Activated naive CD8-positive, alpha-beta T cell treated with anti-CD3 and anti-CD28 coated beads, Interleukin-2, amount 50 U/mL, for 24 hours (primary cell): Measurements from ENCODE around the gene LRCH3.
A peak's percentile ranks its signal among the peaks of the same experiment; 100 is the strongest.

Source experiments
- ATAC-seq: fragments of 150-1000 bp; cut with Tn5 transposase; one replicate; pipeline ENCODE4 v1.10.0; 2021
- DNase-seq: peaks from one replicate; pipeline ENCODE4 v3.0.0; 2021
- H3K27ac Mint-ChIP-seq: one replicate; pipeline ENCODE4 v1.8.0; 2021; ENCODE audit warnings: mild to moderate bottlenecking, mixed read lengths
- H3K27me3 Mint-ChIP-seq: one replicate; pipeline ENCODE4 v1.8.0; 2021; ENCODE audit warnings: mixed read lengths
- H3K36me3 Mint-ChIP-seq: one replicate; pipeline ENCODE4 v1.8.0; 2021; ENCODE audit warnings: low read depth, mixed read lengths
- H3K4me1 Mint-ChIP-seq: one replicate; pipeline ENCODE4 v1.8.0; 2021; ENCODE audit warnings: mixed read lengths
- H3K4me3 Mint-ChIP-seq: one replicate; pipeline ENCODE4 v1.8.0; 2021; ENCODE audit warnings: mild to moderate bottlenecking, moderate library complexity, mixed read lengths
- H3K9me3 Mint-ChIP-seq: one replicate; pipeline ENCODE4 v1.8.0; 2021; ENCODE audit warnings: mixed read lengths

LRCH3 gene

DNA sequence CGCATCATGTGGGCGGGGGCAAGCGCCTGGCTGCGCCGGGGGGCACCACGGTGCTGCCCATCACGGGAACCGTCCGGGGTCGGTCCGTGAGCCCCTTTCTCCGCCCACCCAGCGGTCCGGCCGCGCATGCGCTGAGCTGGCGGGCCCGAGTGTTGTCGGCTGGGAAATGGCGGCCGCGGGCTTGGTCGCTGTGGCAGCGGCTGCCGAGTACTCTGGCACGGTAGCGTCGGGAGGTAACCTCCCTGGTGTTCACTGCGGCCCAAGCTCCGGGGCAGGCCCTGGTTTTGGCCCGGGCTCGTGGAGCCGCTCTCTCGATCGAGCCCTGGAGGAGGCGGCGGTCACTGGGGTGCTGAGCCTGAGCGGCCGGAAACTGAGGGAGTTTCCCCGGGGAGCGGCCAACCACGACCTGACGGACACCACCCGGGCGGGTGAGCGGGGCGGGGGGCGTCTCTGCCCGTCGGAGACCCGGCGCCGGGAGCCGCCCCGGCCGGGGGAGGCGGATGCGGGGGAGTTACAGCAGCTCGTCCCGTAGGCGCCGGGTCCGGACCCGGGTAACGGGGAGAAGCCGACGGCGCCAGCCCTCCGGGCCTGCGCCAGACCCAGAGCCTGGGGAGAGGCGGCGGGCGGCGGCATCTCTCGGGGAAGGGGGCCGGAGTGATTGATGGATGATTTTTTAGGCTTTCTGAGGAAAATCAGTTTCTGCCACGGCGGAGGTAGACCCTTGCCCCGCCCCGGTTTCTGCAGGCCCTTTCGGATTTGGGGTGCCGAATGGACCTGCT lies at the start of gene LRCH3:
TSS of gene LRCH3 (plus strand) at position 142 of the 779 bp plus-strand sequence. CDS start at position 167, 25 bp downstream.
- H3K4me3 Mint-ChIP-seq, result peak within 1 kb of the TSS; percentile 99
- DNase-seq (peak; percentile 91), ATAC-seq (peak; percentile 64)
- peaks cover 50% of the 10 kb centered on the region for H3K4me1 Mint-ChIP-seq
- H3K27me3 Mint-ChIP-seq, result no peaks in the 10 kb centered on the region
- H3K9me3 Mint-ChIP-seq, result no peaks in the 10 kb centered on the region
- H3K27ac Mint-ChIP-seq, result peak within 1 kb of the TSS; percentile 97
- H3K36me3 Mint-ChIP-seq, result peaks cover 2% of the 10 kb centered on the region

- H3K36me3 Mint-ChIP-seq, result no peaks in the 10 kb centered on the region
- H3K27me3 Mint-ChIP-seq, result no peaks in the 10 kb centered on the region
- H3K4me1 Mint-ChIP-seq, result peaks cover 7% of the 10 kb centered on the region
- no peak overlapping the region for H3K4me3 Mint-ChIP-seq
- ATAC-seq, result no peak
- no peak for DNase-seq
- H3K27ac Mint-ChIP-seq, result no peak overlapping the region
- H3K9me3 Mint-ChIP-seq, result no peaks in the 10 kb centered on the region
Measured at GRCh38 chr3:197742787-197743186, 48.3 kb upstream of the LRCH3 start.

GRCh38 chr3:197746209-197746608 lies 44.8 kb upstream of the LRCH3 start:
- Mint-ChIP-seq H3K4me1 (peaks cover 17% of the 10 kb centered on the region), H3K9me3 (no peaks in the 10 kb centered on the region), H3K27ac (no peak overlapping the region), H3K27me3 (no peaks in the 10 kb centered on the region), H3K4me3 (no peak overlapping the region), H3K36me3 (no peaks in the 10 kb centered on the region)
- DNase-seq (no peak), ATAC-seq (no peak)

DNA sequence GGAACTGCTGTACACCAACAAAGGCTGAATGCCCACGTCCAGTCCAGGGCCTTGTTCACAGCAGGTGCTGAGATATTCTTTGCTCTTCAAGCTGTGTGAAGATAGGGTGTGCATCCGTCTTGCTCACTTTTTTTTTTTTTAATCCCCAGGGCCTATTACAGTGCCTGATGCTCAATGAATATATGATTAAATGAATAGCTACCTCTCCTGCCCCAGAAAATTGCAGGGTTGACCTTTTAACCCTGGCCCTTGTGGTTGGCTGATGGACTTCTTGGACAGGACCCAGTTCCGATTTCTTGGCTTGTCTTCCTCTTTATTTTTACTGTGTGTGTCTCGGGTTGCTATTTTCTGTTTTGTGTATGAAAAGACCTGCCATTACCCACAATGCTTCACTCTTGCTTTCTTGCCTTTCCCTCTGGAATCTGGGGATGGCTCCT lies 44.2 kb upstream of the LRCH3 start:
- Mint-ChIP-seq H3K4me3 (no peak overlapping the region), H3K4me1 (peaks cover 22% of the 10 kb centered on the region), H3K27me3 (no peaks in the 10 kb centered on the region), H3K36me3 (no peaks in the 10 kb centered on the region), H3K27ac (no peak overlapping the region), H3K9me3 (no peaks in the 10 kb centered on the region)
- DNase-seq, result no peak
- no peak for ATAC-seq

DNA sequence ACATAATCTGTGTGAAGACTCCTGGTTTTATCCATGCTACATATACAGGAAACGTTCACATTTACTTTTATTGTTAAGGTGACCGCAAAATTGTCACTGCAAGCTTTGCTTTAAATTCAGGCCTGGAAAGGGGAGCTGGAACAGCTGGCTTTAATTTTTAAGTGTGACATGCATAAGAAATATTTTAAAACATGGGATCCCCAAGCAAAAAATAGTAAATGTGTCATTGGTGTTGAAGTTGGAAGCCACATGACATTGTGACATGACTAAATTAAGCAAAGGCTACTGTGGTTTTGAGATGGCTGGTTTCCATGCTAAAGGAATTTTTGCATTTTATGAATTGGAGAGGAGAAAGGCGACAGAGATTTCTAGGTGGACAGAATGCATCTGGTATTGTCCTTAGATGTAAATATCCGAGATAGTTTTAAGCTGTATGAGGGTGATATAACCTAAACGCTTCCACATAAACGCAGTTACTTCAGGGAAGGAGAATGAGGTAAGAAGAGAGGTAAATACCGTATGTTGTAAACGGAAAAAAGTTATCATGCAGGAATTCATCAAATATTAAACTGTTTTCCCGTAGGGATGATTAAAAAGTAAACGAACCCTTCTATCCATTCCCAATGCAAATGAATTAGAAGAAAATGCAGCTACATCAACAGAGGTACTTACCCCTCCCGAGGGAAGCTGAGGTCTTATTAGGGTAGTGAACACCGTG lies 42.3 kb upstream of the LRCH3 start:
- Mint-ChIP-seq H3K4me3 (peak overlapping the region; percentile 86), H3K27me3 (no peaks in the 10 kb centered on the region), H3K36me3 (no peaks in the 10 kb centered on the region), H3K9me3 (no peaks in the 10 kb centered on the region), H3K27ac (peak overlapping the region; percentile 87), H3K4me1 (peaks cover 35% of the 10 kb centered on the region)
- ATAC-seq (no peak), DNase-seq (no peak)

- Mint-ChIP-seq H3K27ac (peak overlapping the region; percentile 87), H3K4me1 (peaks cover 39% of the 10 kb centered on the region), H3K9me3 (no peaks in the 10 kb centered on the region), H3K27me3 (no peaks in the 10 kb centered on the region), H3K4me3 (peak overlapping the region; percentile 86), H3K36me3 (no peaks in the 10 kb centered on the region)
- ATAC-seq (peak; percentile 56), DNase-seq (peak; percentile 54)
Measured at GRCh38 chr3:197749315-197749600, 41.8 kb upstream of the LRCH3 start.

DNA sequence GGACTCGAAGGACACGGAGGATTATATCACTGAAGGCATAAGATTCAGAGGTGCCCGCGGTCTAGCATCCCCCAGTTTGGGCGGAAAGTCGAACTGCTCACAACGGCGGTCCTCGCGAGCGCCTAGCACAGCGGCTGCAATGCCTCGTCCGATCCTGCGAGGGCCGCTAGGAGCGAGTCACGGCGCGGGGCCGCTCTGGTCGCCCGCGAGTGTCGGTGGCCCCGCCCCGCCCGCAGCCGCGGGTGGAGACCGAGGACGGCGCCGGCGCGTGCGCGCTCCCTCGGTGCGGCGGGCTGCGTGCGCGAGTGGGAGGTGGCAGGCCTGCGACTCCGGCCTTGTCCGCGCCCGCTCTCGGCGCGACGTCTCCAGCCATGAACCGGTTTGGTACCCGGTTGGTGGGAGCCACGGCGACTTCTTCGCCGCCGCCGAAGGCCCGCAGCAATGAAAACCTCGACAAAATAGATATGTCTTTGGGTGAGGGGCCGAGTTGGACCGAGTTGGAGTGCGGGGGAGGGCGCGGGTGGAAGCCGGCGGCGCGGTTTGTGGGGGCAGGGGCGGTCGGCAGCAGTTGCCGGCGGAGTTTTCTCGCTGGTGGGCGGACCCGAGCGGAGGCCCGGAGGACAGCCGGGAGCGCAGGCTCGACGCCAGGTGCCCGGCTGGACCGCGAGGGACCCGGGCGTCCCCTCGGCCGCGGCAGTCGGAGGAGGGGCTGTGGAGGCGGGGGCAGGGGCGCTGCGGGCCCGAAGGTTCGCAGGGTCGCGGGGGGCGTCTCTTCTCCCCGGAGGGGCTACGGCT lies 41.3 kb upstream of the LRCH3 start, which contains the start of gene FYTTD1:
TSS of gene FYTTD1 (plus strand) at position 283 of the 795 bp plus-strand sequence. CDS start at position 372, 89 bp downstream.
- peaks cover 42% of the 10 kb centered on the region for H3K4me1 Mint-ChIP-seq

GRCh38 chr3:197750396-197750831 lies 40.6 kb upstream of the LRCH3 start:
- Mint-ChIP-seq H3K27me3 (no peaks in the 10 kb centered on the region), H3K9me3 (no peaks in the 10 kb centered on the region), H3K36me3 (no peaks in the 10 kb centered on the region), H3K4me1 (peaks cover 45% of the 10 kb centered on the region), H3K4me3 (peak overlapping the region; percentile 95), H3K27ac (peak overlapping the region; percentile 78)
- ATAC-seq (peak; percentile 55), DNase-seq (peak; percentile 60)

More for the DNA sequence above, 41.3 kb upstream of the LRCH3 start, which contains the start of gene FYTTD1:
- DNase-seq (peak; percentile 85), ATAC-seq (peak; percentile 83)
- no peaks in the 10 kb centered on the region for H3K36me3 Mint-ChIP-seq
- peak within 1 kb of the TSS; percentile 95 for H3K4me3 Mint-ChIP-seq
- H3K27ac Mint-ChIP-seq, result peak within 1 kb of the TSS; percentile 87
- no peaks in the 10 kb centered on the region for H3K9me3 Mint-ChIP-seq
- no peaks in the 10 kb centered on the region for H3K27me3 Mint-ChIP-seq

GRCh38 chr3:197750858-197751737 lies 40.0 kb upstream of the LRCH3 start:
- H3K4me1 Mint-ChIP-seq, result peaks cover 48% of the 10 kb centered on the region
- peak overlapping the region; percentile 78 for H3K27ac Mint-ChIP-seq
- ATAC-seq (no peak), DNase-seq (peak; percentile 49)
- H3K9me3 Mint-ChIP-seq, result no peaks in the 10 kb centered on the region
- no peaks in the 10 kb centered on the region for H3K27me3 Mint-ChIP-seq
- peak overlapping the region; percentile 95 for H3K4me3 Mint-ChIP-seq
- H3K36me3 Mint-ChIP-seq, result peaks cover under 1% of the 10 kb centered on the region

GRCh38 chr3:197752107-197752506 lies 38.9 kb upstream of the LRCH3 start:
- H3K9me3 Mint-ChIP-seq, result no peaks in the 10 kb centered on the region
- peak overlapping the region; percentile 77 for H3K4me3 Mint-ChIP-seq
- DNase-seq (no peak), ATAC-seq (peak; percentile 44)
- no peak overlapping the region for H3K27ac Mint-ChIP-seq
- H3K27me3 Mint-ChIP-seq, result no peaks in the 10 kb centered on the region
- H3K36me3 Mint-ChIP-seq, result peaks cover 4% of the 10 kb centered on the region
- H3K4me1 Mint-ChIP-seq, result peaks cover 51% of the 10 kb centered on the region

GRCh38 chr3:197753263-197753662 lies 37.8 kb upstream of the LRCH3 start:
- peaks cover 4% of the 10 kb centered on the region for H3K36me3 Mint-ChIP-seq

DNA sequence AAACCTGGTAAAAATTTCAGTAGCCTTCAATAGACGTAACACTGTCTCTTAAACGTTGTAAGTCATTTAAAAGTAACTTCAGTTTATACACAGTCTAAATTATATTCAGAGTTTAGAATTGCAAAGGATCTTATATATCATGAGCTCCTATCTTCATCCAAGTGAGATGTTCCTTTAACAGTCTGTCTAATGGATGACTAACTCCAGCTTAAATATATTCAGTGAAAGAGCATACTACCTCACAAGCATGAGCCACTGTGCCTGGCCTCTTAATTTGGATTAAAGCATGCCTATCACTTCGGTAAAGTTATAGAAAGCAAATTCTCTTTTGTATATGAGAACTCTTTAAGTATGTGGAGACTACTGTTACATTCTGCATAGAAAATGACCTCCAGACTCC lies 34.4 kb upstream of the LRCH3 start:
- DNase-seq (no peak), ATAC-seq (no peak)
- Mint-ChIP-seq H3K4me1 (peaks cover 30% of the 10 kb centered on the region), H3K27ac (no peak overlapping the region), H3K9me3 (no peaks in the 10 kb centered on the region), H3K36me3 (peaks cover 4% of the 10 kb centered on the region), H3K4me3 (no peak overlapping the region), H3K27me3 (no peaks in the 10 kb centered on the region)

More at GRCh38 chr3:197753263-197753662, 37.8 kb upstream of the LRCH3 start:
- Mint-ChIP-seq H3K4me3 (no peak overlapping the region), H3K27ac (no peak overlapping the region), H3K9me3 (no peaks in the 10 kb centered on the region), H3K27me3 (no peaks in the 10 kb centered on the region), H3K4me1 (peaks cover 51% of the 10 kb centered on the region)
- ATAC-seq, result no peak
- no peak for DNase-seq

DNA sequence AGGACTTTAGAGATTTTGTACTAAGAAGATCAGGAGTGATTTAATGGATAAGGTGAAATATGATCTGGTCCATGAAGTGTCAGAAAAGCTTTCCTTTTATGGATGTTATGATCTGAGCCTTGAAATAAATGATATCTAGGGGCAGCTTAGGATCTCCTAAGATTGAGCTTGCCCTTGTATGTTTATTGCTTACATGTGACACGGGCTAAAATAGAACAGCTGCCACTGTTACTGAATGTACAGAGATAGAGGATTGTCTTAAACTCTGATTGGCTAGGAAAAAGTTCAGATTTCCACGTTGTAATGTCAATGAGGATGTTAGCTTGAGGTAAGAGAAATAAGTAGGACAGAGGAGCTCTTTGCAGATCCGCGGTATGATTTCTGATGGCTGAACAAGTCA lies 32.5 kb upstream of the LRCH3 start:
- DNase-seq (no peak), ATAC-seq (no peak)
- Mint-ChIP-seq H3K27ac (no peak overlapping the region), H3K9me3 (no peaks in the 10 kb centered on the region), H3K4me1 (peaks cover 16% of the 10 kb centered on the region), H3K4me3 (no peak overlapping the region), H3K36me3 (peaks cover 4% of the 10 kb centered on the region), H3K27me3 (no peaks in the 10 kb centered on the region)
